ENCODE data around the gene RPL32.

DNA sequence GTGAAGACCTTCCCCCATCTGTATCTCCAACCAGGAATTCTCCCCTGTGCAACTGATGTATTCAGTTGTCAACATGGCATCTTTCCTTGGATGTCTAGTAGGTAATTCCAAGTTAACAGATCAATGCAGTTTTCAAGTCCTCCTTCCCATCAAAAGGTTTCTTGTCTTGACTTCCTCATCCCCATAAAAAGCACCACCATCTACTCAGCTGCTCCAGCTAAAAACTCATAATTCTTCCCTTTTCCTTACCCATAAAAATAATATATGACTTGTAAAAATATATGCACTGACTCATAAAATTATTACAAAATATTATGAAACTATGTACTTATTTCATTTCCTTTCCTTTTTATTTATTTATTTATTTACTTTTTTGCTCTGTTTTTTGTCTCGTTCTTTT is 49.9 kb downstream of the RPL32 start:
- TF ChIP-seq POLR2A (IDR thresholded peaks at IDR 0.05; ENCODE audit: low read depth, low read length) (no peak), RAD21 (IDR thresholded peaks at IDR 0.05; ENCODE audit: low read length) (no peak), BHLHE40 (IDR thresholded peaks at IDR 0.05; ENCODE audit: low read depth, low read length) (no peak), RFX5 (IDR thresholded peaks at IDR 0.05; ENCODE audit: low read depth, low read length) (no peak), CEBPB (IDR thresholded peaks at IDR 0.05; ENCODE audit: low read depth, low read length) (no peak), CHD1 (IDR thresholded peaks at IDR 0.05; ENCODE audit: low read depth, low read length) (no peak), MXI1 (IDR thresholded peaks at IDR 0.05; ENCODE audit: borderline replicate concordance, low read depth, low read length) (no peak), MAFK (IDR thresholded peaks at IDR 0.05; ENCODE audit: low read depth, low read length) (no peak), MAZ (IDR thresholded peaks at IDR 0.05; ENCODE audit: borderline replicate concordance, low read depth, low read length) (no peak), SMC3 (IDR thresholded peaks at IDR 0.05; ENCODE audit: low read depth, low read length) (no peak), RCOR1 (IDR thresholded peaks at IDR 0.05; ENCODE audit: insufficient replicate concordance, low read length) (no peak)
- TF ChIP-seq, protein P1, sequence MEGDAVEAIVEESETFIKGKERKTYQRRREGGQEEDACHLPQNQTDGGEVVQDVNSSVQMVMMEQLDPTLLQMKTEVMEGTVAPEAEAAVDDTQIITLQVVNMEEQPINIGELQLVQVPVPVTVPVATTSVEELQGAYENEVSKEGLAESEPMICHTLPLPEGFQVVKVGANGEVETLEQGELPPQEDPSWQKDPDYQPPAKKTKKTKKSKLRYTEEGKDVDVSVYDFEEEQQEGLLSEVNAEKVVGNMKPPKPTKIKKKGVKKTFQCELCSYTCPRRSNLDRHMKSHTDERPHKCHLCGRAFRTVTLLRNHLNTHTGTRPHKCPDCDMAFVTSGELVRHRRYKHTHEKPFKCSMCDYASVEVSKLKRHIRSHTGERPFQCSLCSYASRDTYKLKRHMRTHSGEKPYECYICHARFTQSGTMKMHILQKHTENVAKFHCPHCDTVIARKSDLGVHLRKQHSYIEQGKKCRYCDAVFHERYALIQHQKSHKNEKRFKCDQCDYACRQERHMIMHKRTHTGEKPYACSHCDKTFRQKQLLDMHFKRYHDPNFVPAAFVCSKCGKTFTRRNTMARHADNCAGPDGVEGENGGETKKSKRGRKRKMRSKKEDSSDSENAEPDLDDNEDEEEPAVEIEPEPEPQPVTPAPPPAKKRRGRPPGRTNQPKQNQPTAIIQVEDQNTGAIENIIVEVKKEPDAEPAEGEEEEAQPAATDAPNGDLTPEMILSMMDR (conservative IDR thresholded peaks at IDR 0.05; ENCODE audit: low read depth, low read length) = no peak
- TF ChIP-seq, protein P2, sequence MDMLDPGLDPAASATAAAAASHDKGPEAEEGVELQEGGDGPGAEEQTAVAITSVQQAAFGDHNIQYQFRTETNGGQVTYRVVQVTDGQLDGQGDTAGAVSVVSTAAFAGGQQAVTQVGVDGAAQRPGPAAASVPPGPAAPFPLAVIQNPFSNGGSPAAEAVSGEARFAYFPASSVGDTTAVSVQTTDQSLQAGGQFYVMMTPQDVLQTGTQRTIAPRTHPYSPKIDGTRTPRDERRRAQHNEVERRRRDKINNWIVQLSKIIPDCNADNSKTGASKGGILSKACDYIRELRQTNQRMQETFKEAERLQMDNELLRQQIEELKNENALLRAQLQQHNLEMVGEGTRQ (IDR thresholded peaks at IDR 0.05; ENCODE audit: low read depth, low read length) = no peak
- TF ChIP-seq, protein P3, sequence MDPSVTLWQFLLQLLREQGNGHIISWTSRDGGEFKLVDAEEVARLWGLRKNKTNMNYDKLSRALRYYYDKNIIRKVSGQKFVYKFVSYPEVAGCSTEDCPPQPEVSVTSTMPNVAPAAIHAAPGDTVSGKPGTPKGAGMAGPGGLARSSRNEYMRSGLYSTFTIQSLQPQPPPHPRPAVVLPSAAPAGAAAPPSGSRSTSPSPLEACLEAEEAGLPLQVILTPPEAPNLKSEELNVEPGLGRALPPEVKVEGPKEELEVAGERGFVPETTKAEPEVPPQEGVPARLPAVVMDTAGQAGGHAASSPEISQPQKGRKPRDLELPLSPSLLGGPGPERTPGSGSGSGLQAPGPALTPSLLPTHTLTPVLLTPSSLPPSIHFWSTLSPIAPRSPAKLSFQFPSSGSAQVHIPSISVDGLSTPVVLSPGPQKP (IDR thresholded peaks at IDR 0.05; ENCODE audit: borderline replicate concordance, low read depth, low read length) = no peak
